HG02852 (cell line): Measurements from ENCODE around the gene ZNF622.
"Not testable (repeated sequence)": the region's sequence is repeated elsewhere in the genome, so short reads cannot be mapped to it uniquely, and the experiment has no call there.

ENCODE experiments used
- ATAC-seq: cut with Tn5 transposase; IDR thresholded peaks from one replicate; pipeline ENCODE4 v1.9.1; 2021; ENCODE audit warnings: mild to moderate bottlenecking, moderate library complexity; ENCODE audit not compliant: unreplicated experiment

Gene ZNF622

DNA sequence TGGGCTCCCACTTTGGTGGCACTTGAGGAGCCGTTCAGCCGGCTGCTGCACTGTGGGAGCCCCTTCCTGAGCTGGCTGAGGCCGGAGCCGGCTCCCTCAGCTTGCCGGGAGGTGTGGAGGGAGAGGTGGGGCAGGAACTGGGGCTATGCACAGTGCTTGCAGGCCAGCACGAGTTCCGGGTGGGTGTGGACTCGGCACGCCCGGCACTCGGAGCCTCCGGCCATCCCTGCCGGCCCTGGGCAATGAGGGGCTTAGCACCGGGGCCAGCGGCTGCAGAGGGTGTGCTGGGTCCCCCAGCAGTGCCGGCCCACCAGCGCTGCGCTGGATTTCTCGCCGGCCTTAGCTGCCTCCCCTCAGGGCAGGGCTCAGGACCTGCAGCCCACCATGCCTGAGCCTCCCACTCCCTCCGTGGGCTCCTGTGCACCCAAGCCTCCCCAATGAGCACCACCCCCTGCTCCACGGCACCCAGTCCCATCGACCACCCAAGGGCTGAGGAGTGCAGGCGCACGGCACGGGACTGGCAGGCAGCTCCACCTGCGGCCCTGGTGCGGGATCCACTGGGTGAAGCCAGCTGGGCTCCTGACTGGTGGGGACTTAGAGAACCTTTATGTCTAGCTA, 29.4 kb downstream of the ZNF622 start:
- ATAC-seq, result not testable (repeated sequence)

DNA sequence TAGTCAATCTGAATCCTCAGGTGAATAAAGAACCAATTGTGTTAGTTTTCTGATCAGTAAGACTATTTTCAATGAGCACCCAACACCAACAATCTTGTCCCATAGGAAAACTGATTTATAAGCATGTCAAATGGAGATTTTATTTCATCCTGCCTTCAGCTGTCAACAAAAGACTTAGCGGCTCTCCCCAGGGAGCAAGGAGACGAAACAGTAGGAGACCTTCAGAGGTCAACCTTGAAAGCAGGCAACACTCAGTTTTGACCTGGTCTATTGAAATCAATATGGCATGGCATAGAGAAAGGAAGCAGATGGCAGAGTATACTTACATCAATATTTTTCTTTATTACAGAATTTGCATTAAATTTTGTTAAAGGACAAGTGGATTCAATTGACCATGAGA, 34.1 kb downstream of the ZNF622 start:
- no peak for ATAC-seq

- ATAC-seq, result no peak
These were observed 35.1 kb downstream of the ZNF622 start for GRCh38 chr5:16430349-16431089.

GRCh38 chr5:16428359-16428758, 37.2 kb downstream of the ZNF622 start:
- no peak for ATAC-seq

DNA sequence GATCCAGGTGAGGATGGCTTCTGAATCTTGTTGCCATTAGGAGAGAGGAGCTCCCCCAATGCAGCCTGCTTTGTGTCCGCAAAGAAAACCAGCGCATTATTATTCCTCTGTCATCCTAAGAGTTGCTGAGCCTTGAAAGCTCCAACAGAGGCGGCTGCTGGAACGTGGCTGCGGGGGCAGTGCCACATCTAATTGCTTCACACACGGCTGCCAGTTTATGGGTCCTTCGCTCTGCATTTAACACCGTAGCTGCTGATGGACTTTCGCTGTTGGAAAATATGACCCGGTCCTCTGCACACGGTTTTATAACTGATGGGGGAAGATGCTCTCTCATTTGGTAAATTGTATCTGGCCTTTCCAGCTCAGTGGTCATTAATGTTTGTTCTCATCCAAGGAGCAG, 38.0 kb downstream of the ZNF622 start:
- ATAC-seq, result no peak

DNA sequence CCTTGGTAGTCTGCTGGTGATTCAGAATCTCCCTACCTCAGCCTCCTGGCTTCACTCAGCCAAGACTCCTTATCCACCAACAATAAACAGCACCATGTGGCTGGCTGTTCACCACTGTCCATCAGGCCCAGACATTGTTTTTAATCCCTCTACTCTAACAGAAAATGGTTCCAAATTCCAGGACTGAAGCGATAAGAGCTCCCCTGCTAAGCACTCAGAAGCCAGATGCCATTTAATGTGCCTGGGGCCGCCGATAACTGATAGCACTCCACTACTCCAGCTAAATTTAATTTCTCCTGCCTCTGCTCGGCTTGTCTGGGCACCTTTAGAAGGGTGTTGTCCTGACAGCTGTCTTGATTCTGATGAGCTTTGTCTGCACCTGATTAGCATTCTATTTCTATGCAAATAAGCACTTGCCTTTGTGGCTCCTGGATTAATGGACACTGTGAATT, 47.1 kb downstream of the ZNF622 start:
- ATAC-seq, result no peak

- no peak for ATAC-seq
These were observed 48.1 kb downstream of the ZNF622 start for GRCh38 chr5:16417398-16418074.

DNA sequence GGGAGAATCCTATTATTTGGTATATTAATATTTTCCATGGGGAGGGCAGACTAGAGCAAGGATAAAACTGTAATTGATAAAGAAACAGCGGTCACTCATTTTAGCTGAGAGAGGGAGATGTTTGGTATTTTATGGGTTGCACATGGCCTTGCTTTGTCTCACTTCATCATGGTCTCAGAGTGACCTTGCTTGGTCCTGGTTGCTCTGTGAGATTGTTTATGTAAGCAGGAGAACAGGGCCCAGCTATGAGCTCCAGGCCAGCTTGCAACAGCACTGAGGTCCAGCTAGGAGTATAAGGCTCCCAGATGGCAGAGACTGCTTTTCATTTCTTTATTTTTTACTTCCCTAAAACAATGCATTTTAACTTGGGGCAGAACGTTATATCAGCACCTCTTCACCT, 50.7 kb downstream of the ZNF622 start:
- ATAC-seq, result no peak

GRCh38 chr5:16413166-16413860, 52.3 kb downstream of the ZNF622 start:
- ATAC-seq, result no peak

DNA sequence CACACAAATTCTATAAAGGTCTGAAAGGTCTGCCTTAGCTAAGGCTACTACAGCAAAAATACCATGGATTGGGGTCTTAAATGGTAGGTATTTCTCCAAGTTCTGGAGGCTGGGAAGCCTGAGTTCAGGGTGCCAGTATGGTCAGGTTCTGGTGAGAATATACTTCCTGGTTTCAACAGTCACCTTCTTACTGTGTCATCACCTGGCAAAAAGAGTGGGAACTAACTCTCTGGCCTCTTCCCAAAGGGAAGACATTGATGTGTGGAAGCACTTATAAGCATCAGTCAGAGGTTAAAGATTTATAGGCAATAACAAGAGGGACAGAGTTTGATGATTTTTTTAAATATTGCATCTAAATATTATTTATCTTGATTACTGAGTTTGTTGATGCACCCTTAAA, 53.0 kb downstream of the ZNF622 start:
- ATAC-seq, result no peak

DNA sequence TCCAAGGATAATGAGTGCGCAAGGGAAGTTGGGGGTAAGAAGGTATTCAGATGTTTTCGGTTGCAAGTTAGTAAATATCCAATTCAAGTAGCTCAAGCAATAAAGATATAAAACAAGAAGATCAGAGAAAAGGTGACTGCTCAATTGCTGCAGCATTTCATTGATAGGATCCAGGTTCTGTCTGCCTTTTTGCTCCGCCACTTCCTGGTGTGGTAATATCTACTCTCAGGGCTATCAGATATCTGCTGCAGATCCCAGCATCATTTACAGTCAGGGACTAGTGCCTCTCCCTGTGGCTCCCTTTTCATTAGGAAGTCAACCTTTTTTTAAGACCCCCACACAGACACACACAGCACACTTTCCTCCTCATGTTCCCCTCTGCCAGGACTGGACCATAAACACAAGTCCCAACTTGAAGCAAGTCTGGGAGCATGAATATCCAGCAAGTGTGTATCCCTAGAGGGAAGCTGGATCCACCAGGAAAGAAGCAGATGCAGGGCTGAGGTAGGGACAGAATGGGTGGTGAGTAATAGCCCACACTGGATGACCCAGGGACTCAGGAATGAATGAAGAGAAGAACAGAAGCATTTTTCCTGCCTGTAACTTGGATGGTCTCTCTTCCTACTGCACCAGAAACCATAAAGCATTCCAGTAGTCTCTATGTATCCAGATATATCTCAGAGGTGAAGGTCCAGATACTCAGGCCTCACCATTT, 53.7 kb downstream of the ZNF622 start:
- ATAC-seq, result no peak

GRCh38 chr5:16411235-16411634, 54.4 kb downstream of the ZNF622 start:
- no peak for ATAC-seq

GRCh38 chr5:16410338-16410737, 55.3 kb downstream of the ZNF622 start:
- no peak for ATAC-seq

GRCh38 chr5:16406630-16407029, 59.0 kb downstream of the ZNF622 start:
- ATAC-seq, result no peak

GRCh38 chr5:16406023-16406422, 59.6 kb downstream of the ZNF622 start:
- ATAC-seq, result no peak
